ENCODE results near the gene C11orf91. TPM values are rescaled to one million over a fixed set of nuclear protein-coding genes. Genes with fewer than 3 reads are reported as not detected.
"Not testable (repeated sequence)": the region's sequence is repeated elsewhere in the genome, so short reads cannot be mapped to it uniquely, and the experiment has no call there.

The C11orf91 gene
- total RNA-seq, 1 experiment from 2014 or later: not detected

- not testable (repeated sequence) for H3K9me3 ChIP-seq (replicated peaks); H3K36me3 ChIP-seq; H3K27me3 ChIP-seq
- Histone ChIP-seq H3K4me1 (peaks cover 14% of the 10 kb centered on the region), H3K4me3 (peak overlapping the region; percentile 23), H3K27ac (peak overlapping the region; percentile 66)
- peak; percentile 67 to 77 for DNase-seq
Measured at GRCh38 chr11:33729072-33729664, 28.5 kb upstream of the C11orf91 start.

DNA sequence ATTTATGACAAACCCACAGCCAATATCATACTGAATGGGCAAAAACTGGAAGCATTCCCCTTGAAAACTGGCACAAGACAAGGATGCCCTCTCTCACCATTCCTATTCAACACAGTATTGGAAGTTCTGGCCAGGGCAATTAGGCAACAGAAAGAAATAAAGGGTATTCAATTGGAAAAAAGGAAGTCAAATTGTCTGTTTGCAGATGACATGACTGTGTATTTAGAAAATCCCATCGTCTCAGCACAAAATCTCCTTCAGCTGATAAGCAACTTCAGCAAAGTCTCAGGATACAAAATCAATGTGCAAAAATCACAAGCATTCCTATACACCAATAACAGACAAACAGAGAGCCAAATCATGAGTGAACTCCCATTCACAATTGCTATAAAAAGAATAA lies 26.9 kb upstream of the C11orf91 start:
- H3K4me1 ChIP-seq: peaks cover 14% of the 10 kb centered on the region
- DNase-seq; H3K9me3 ChIP-seq (replicated peaks); H3K36me3 ChIP-seq; H3K4me3 ChIP-seq; H3K27me3 ChIP-seq; H3K27ac ChIP-seq: not testable (repeated sequence)

- peaks cover 2% of the 10 kb centered on the region; the same call in 1 of the 2 replicates for H3K9me3 ChIP-seq (replicated peaks)
- H3K27ac ChIP-seq: no peak overlapping the region
- H3K36me3 ChIP-seq: peaks cover 3% of the 10 kb centered on the region; the same call in 1 of the 2 replicates
- peaks cover 19% of the 10 kb centered on the region for H3K4me1 ChIP-seq
- no peak overlapping the region for H3K4me3 ChIP-seq
- no peak for DNase-seq
- H3K27me3 ChIP-seq: no peaks in the 10 kb centered on the region
Measured at GRCh38 chr11:33725496-33725895, 24.9 kb upstream of the C11orf91 start.

GRCh38 chr11:33724644-33725035 lies 24.0 kb upstream of the C11orf91 start:
- no peak for DNase-seq
- Histone ChIP-seq H3K27me3 (no peaks in the 10 kb centered on the region), H3K36me3 (peaks cover 11% of the 10 kb centered on the region), H3K27ac (no peak overlapping the region), H3K4me1 (peaks cover 20% of the 10 kb centered on the region), H3K9me3 (replicated peaks) (peaks cover 2% of the 10 kb centered on the region; the same call in 1 of the 2 replicates), H3K4me3 (no peak overlapping the region)

DNA sequence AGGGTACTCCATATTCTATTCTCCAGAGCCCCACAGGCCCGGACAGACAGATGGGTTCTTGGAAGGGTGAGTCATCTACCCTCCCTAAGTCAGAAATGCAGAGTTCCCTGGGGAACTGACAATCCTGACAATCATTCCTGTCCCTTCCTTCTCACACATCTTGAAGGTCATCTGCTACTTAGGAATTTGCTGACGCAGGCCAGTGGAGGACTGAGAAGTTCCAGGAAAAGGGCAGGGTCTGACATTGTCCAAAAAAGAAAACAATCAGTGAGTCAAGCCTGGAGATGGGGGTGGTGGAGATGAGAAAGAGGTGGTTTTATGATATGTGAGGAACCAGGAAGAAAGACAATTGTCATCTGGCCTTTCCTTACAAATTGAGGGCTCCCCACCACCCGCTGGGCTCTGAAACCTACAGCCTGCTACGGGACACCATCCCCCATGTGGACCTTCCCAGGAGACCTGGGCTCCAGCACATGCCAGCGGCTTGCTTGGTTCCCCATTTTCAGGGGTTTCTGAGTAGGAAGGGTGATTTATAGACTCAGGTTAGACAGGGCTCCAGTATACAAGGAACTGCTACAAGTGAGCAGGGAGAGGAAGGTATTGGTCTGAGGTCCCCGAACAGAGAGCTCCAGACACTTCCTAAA lies 22.7 kb upstream of the C11orf91 start:
- Histone ChIP-seq H3K27me3 (no peaks in the 10 kb centered on the region), H3K4me1 (peaks cover 22% of the 10 kb centered on the region), H3K4me3 (no peak overlapping the region), H3K27ac (no peak overlapping the region), H3K36me3 (peaks cover 12% of the 10 kb centered on the region), H3K9me3 (replicated peaks) (peaks cover 2% of the 10 kb centered on the region; the same call in 1 of the 2 replicates)
- no peak for DNase-seq

DNA sequence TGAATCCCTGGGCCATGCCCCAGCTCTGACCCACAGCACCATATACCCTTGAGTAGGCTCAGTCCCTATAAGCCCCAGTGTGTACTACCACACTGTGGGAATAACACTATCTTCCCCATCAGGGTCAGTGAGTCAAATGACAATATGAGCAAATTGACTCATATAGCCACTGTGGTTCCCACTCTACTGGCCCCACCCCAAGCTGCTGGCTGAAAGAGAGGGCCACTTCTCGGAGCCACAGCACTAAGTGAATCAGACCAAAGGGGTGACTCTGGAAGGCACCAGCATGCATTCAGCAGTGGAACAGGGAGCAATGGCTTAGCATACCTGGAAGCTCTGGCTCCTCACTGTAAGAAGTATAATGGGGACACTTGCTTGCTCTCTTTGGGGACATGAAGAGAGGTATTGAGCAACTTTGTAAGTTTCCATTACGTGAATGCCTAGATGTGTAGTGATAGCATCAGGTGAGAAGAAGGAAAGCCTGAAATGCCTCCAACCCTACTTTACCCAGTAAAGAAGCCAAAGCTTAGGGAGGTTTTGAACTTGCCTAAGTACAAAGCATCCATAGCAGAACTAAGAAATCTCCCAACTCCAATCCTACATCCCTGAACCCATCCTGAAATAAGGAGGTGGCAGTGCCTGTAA lies 22.1 kb upstream of the C11orf91 start:
- no peak overlapping the region for H3K27ac ChIP-seq
- no peak overlapping the region for H3K4me3 ChIP-seq
- H3K9me3 ChIP-seq (replicated peaks): no peaks in the 10 kb centered on the region; the same call in 1 of the 2 replicates
- H3K36me3 ChIP-seq: peaks cover 12% of the 10 kb centered on the region
- H3K27me3 ChIP-seq: no peaks in the 10 kb centered on the region
- DNase-seq: no peak
- H3K4me1 ChIP-seq: peaks cover 25% of the 10 kb centered on the region

DNA sequence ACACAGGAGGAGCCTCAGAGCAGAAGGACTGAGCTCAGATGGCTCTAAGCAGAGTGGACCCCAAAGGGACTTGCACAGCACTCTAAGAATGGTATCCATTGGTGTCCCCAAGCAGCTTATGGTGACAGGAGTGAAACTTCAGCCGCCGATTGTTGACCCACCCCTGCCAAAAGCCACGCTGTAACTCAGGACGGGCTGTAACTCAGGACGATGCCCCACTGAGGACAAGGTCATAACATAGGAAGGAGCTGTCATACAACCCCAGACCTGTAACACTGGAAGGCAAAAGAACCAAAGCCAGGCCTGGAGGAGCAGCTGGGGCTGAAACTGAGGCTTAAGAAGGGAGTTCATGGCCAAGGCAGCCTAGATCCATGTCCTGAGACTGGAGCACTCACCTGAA lies 21.4 kb upstream of the C11orf91 start:
- Histone ChIP-seq H3K4me1 (peaks cover 25% of the 10 kb centered on the region), H3K4me3 (no peak overlapping the region)

DNA sequence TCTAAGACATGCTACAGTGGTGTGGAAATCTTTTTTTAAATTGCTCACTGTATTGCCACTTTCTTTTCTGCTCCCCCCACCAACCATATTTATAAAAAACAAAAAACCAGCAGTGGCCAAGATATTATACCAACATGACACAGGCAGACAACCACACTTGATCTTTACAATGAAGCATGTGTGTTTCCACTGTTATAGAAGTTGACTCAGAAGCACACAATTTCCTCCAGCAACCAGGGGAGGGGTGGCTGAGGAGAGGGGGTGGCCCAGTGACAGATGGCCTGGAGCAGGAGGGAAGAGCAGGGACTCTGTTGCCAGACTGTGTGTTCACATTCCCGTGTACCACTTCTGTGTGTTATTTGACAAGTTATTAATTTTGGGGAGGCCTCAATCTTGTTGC lies 20.8 kb upstream of the C11orf91 start:
- Histone ChIP-seq H3K4me3 (no peak overlapping the region), H3K27me3 (no peaks in the 10 kb centered on the region), H3K27ac (no peak overlapping the region), H3K9me3 (replicated peaks) (no peaks in the 10 kb centered on the region), H3K36me3 (peaks cover 14% of the 10 kb centered on the region), H3K4me1 (peaks cover 25% of the 10 kb centered on the region)
- peak in 1 of 2 experiments; percentile 36 for DNase-seq

More for the DNA sequence above, 21.4 kb upstream of the C11orf91 start:
- Histone ChIP-seq H3K36me3 (peaks cover 12% of the 10 kb centered on the region), H3K27me3 (no peaks in the 10 kb centered on the region), H3K9me3 (replicated peaks) (no peaks in the 10 kb centered on the region; the same call in 1 of the 2 replicates), H3K27ac (no peak overlapping the region)
- DNase-seq: no peak

- DNase-seq: no peak
- no peak overlapping the region for H3K27ac ChIP-seq
- peaks cover 17% of the 10 kb centered on the region for H3K36me3 ChIP-seq
- H3K9me3 ChIP-seq (replicated peaks): no peaks in the 10 kb centered on the region
- H3K27me3 ChIP-seq: no peaks in the 10 kb centered on the region
- peaks cover 30% of the 10 kb centered on the region for H3K4me1 ChIP-seq
- no peak overlapping the region for H3K4me3 ChIP-seq
Measured at GRCh38 chr11:33719587-33719986, 19.0 kb upstream of the C11orf91 start.

GRCh38 chr11:33718440-33718839 lies 17.8 kb upstream of the C11orf91 start:
- Histone ChIP-seq H3K36me3 (peaks cover 20% of the 10 kb centered on the region), H3K4me1 (peaks cover 30% of the 10 kb centered on the region), H3K27me3 (no peaks in the 10 kb centered on the region), H3K27ac (no peak overlapping the region), H3K9me3 (replicated peaks) (no peaks in the 10 kb centered on the region), H3K4me3 (no peak overlapping the region)
- DNase-seq: peak; percentile 22 to 55

DNA sequence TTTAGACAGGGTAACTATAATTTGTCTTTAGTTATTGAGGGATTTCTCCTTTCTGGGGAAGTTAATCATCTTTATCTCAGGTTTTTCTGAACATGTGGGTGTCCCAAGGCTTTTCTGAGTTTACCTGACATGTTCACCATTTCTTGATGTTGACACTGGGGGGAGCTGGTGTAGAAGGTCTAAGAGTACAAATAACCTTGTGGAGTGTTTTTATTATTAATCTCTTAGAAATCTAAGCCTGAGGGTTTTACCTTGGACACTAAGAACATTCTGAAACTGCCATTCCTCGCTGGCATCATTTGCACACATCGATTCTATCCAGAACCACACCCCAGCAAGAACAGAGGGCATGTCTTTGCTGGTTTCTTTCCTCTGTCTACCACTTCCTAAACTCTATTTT lies 15.6 kb upstream of the C11orf91 start:
- H3K9me3 ChIP-seq (replicated peaks): no peaks in the 10 kb centered on the region
- no peak overlapping the region for H3K4me3 ChIP-seq
- H3K27me3 ChIP-seq: no peaks in the 10 kb centered on the region
- peak in 1 of 2 experiments; percentile 47 for DNase-seq
- peaks cover 23% of the 10 kb centered on the region for H3K36me3 ChIP-seq
- peaks cover 25% of the 10 kb centered on the region for H3K4me1 ChIP-seq
- no peak overlapping the region for H3K27ac ChIP-seq

DNA sequence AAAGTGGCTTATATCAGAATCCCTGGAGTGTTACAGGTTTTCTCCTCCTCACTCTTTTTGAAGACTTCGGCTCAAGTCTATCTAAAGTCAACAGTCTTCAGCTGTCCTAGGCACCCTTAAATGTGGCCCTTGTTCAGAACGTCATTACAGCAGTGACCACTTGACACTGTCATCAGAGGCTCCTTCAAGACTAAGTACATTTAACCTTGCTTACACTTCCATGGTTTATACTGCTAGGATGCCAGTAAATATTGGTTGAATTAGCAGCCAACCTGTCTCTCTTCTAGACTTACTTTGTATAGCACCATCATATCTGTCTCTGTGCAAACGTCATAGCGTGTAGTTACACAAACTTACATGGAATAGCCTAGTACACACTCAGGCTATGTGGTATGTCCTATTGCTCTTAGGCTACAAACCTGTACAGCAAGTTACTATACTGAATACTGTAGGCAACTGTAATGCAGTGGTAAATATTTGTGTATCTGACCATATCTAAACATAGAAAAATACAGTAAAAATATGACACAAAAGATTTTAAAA lies 13.3 kb upstream of the C11orf91 start:
- Histone ChIP-seq H3K27ac (no peak overlapping the region), H3K36me3 (peaks cover 14% of the 10 kb centered on the region; the same call in 1 of the 2 replicates), H3K9me3 (replicated peaks) (no peaks in the 10 kb centered on the region), H3K27me3 (no peaks in the 10 kb centered on the region), H3K4me1 (peaks cover 18% of the 10 kb centered on the region), H3K4me3 (no peak overlapping the region)
- DNase-seq: no peak

- DNase-seq: no peak
- no peak overlapping the region for H3K27ac ChIP-seq
- no peaks in the 10 kb centered on the region for H3K9me3 ChIP-seq (replicated peaks)
- H3K27me3 ChIP-seq: no peaks in the 10 kb centered on the region
- H3K4me1 ChIP-seq: peaks cover 16% of the 10 kb centered on the region
- H3K4me3 ChIP-seq: no peak overlapping the region
- peaks cover 14% of the 10 kb centered on the region; the same call in 1 of the 2 replicates for H3K36me3 ChIP-seq
Measured at GRCh38 chr11:33713151-33713855, 12.7 kb upstream of the C11orf91 start.

DNA sequence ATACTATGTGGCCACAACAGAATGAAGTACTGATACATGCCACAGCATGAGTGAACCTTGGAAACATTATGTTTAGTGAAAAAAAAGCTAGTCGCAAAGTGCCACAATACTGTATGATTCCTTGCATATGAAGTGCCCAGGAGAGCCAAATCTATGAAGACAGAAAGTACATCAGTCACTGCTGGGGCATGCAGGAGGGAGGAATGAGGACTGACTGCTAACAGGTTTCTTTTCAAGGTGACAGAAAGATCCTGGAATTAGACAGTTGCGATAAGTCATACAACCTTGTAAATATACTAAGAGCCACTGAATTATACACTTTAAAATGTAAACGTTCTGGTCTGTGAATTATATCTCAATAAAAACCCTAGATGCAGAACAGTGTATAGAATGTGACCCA lies 11.8 kb upstream of the C11orf91 start:
- Histone ChIP-seq H3K36me3 (peaks cover 14% of the 10 kb centered on the region; the same call in 1 of the 2 replicates), H3K27me3 (no peaks in the 10 kb centered on the region), H3K4me3 (no peak overlapping the region), H3K9me3 (replicated peaks) (no peaks in the 10 kb centered on the region), H3K4me1 (peaks cover 14% of the 10 kb centered on the region), H3K27ac (no peak overlapping the region)
- no peak for DNase-seq

Data from SJCRH30 (cell line).